ENCODE measurements around the gene ORAI3. TPM values are rescaled to one million over a fixed set of nuclear protein-coding genes. Genes with fewer than 3 reads are reported as not detected.

The ORAI3 gene
- total and polyA plus RNA-seq, 2 experiments from 2014 or later, result 31.6 to 36.1 TPM

GRCh38 chr16:30951193-30951592 is 2.3 kb downstream of the ORAI3 start:
- Histone ChIP-seq H3K27me3 (replicated peaks; ENCODE audit: insufficient read depth) (no peaks in the 10 kb centered on the region), H3K4me3 (no peak overlapping the region), H3K9me2 (ENCODE audit: insufficient read depth) (no peaks in the 10 kb centered on the region), H3K79me2 (ENCODE audit: insufficient read depth) (peaks cover 10% of the 10 kb centered on the region; the same call in 1 of the 2 replicates), H3K4me1 (ENCODE audit: insufficient read depth) (peaks cover 17% of the 10 kb centered on the region; the same call in 1 of the 2 replicates), H3K9me3 (ENCODE audit: low read depth) (no peaks in the 10 kb centered on the region), H3F3A (ENCODE audit: insufficient read depth) (peaks cover 27% of the 10 kb centered on the region), H3K36me3 (ENCODE audit: low read depth) (no peaks in the 10 kb centered on the region), H3K9ac (no peak overlapping the region), H2AFZ (no peak overlapping the region), H3K4me2 (ENCODE audit: unreplicated experiment) (no peak overlapping the region), H3K27ac (no peak overlapping the region), H4K20me1 (ENCODE audit: insufficient read depth) (no peaks in the 10 kb centered on the region)
- no peak for TF ChIP-seq EZH2 (IDR thresholded peaks at IDR 0.05; ENCODE audit: insufficient read depth, poor library complexity, severe bottlenecking)
- no peak for TF ChIP-seq EZH2phosphoT487 (IDR thresholded peaks at IDR 0.05; ENCODE audit: insufficient read depth, low read depth)
- WGBS, 2 experiments (ENCODE audit: low coverage in 1 of 2, low lambda C conversion rate in 2 of 2, missing lambda C conversion rate in 2 of 2), result 48 to 54% methylated on average over 1 of the region's 1 CpG
- DNase-seq, result no peak
- in situ Hi-C loops (cut with MboI), result loop anchor here (25.0 kb wide), 2 partner anchors 761 to 936 kb away; a partner anchor contains a TSS

GRCh38 chr16:30951750-30952149 is 2.9 kb downstream of the ORAI3 start:
- DNase-seq, result peak; percentile 56
- H3K79me2 ChIP-seq (ENCODE audit: insufficient read depth), result peaks cover 10% of the 10 kb centered on the region; the same call in 1 of the 2 replicates
- peaks cover 17% of the 10 kb centered on the region; the same call in 1 of the 2 replicates for H3K4me1 ChIP-seq (ENCODE audit: insufficient read depth)
- whole genome bisulfite sequencing, 2 experiments (ENCODE audit: low coverage in 1 of 2, low lambda C conversion rate in 2 of 2, missing lambda C conversion rate in 2 of 2), result 12 to 18% methylated on average over 3 of the region's 3 CpGs
- no peaks in the 10 kb centered on the region for H3K9me3 ChIP-seq (ENCODE audit: low read depth)
- no peaks in the 10 kb centered on the region for H4K20me1 ChIP-seq (ENCODE audit: insufficient read depth)
- H3K9me2 ChIP-seq (ENCODE audit: insufficient read depth), result no peaks in the 10 kb centered on the region
- no peaks in the 10 kb centered on the region for H3K36me3 ChIP-seq (ENCODE audit: low read depth)
- TF ChIP-seq EZH2 (IDR thresholded peaks at IDR 0.05; ENCODE audit: insufficient read depth, poor library complexity, severe bottlenecking) (no peak), EZH2phosphoT487 (IDR thresholded peaks at IDR 0.05; ENCODE audit: insufficient read depth, low read depth) (no peak)
- H3F3A ChIP-seq (ENCODE audit: insufficient read depth), result peaks cover 32% of the 10 kb centered on the region
- no peaks in the 10 kb centered on the region for H3K27me3 ChIP-seq (replicated peaks; ENCODE audit: insufficient read depth)
- in situ Hi-C loops (cut with MboI), result loop anchor here (25.0 kb wide), 2 partner anchors 761 to 936 kb away; a partner anchor contains a TSS
- no peak overlapping the region for H3K4me3 ChIP-seq
- no peak overlapping the region for H2AFZ ChIP-seq
- H3K27ac ChIP-seq, result peak overlapping the region; percentile 1; the same call in 1 of the 2 replicates
- no peak overlapping the region for H3K9ac ChIP-seq
- H3K4me2 ChIP-seq (ENCODE audit: unreplicated experiment), result no peak overlapping the region

- in situ Hi-C loops (cut with MboI), result loop anchor here (25.0 kb wide), 2 partner anchors 759 to 934 kb away; a partner anchor contains a TSS
- WGBS, 2 experiments (ENCODE audit: low coverage in 1 of 2, low lambda C conversion rate in 2 of 2, missing lambda C conversion rate in 2 of 2), result 76 to 77% methylated on average over 9 of the region's 9 CpGs
- H3K4me2 ChIP-seq (ENCODE audit: unreplicated experiment), result no peak overlapping the region
- no peak overlapping the region for H3K4me3 ChIP-seq
- H4K20me1 ChIP-seq (ENCODE audit: insufficient read depth), result no peaks in the 10 kb centered on the region
- H3K27me3 ChIP-seq (replicated peaks; ENCODE audit: insufficient read depth), result no peaks in the 10 kb centered on the region
- H3K4me1 ChIP-seq (ENCODE audit: insufficient read depth), result peaks cover 17% of the 10 kb centered on the region; the same call in 1 of the 2 replicates
- no peaks in the 10 kb centered on the region for H3K36me3 ChIP-seq (ENCODE audit: low read depth)
- H3F3A ChIP-seq (ENCODE audit: insufficient read depth), result peaks cover 33% of the 10 kb centered on the region
- H3K27ac ChIP-seq, result no peak overlapping the region
- DNase-seq, result no peak
- H3K9me2 ChIP-seq (ENCODE audit: insufficient read depth), result no peaks in the 10 kb centered on the region
- peaks cover 10% of the 10 kb centered on the region; the same call in 1 of the 2 replicates for H3K79me2 ChIP-seq (ENCODE audit: insufficient read depth)
- no peaks in the 10 kb centered on the region for H3K9me3 ChIP-seq (ENCODE audit: low read depth)
- TF ChIP-seq EZH2 (IDR thresholded peaks at IDR 0.05; ENCODE audit: insufficient read depth, poor library complexity, severe bottlenecking) (no peak), EZH2phosphoT487 (IDR thresholded peaks at IDR 0.05; ENCODE audit: insufficient read depth, low read depth) (no peak)
- no peak overlapping the region for H3K9ac ChIP-seq
- no peak overlapping the region for H2AFZ ChIP-seq
Observed at GRCh38 chr16:30953111-30953510, 4.2 kb downstream of the ORAI3 start.

- no peak overlapping the region for H2AFZ ChIP-seq
- in situ Hi-C loops (cut with MboI), result loop anchor here (25.0 kb wide), 2 partner anchors 759 to 934 kb away; a partner anchor contains a TSS
Observed at GRCh38 chr16:30953511-30954124, 4.8 kb downstream of the ORAI3 start.

More at GRCh38 chr16:30953511-30954124, 4.8 kb downstream of the ORAI3 start:
- peak; percentile 85 for DNase-seq
- no peaks in the 10 kb centered on the region for H3K36me3 ChIP-seq (ENCODE audit: low read depth)
- H3K4me3 ChIP-seq, result no peak overlapping the region
- H3K27me3 ChIP-seq (replicated peaks; ENCODE audit: insufficient read depth), result no peaks in the 10 kb centered on the region
- H3K9me3 ChIP-seq (ENCODE audit: low read depth), result no peaks in the 10 kb centered on the region
- H3K9ac ChIP-seq, result no peak overlapping the region
- TF ChIP-seq EZH2phosphoT487 (IDR thresholded peaks at IDR 0.05; ENCODE audit: insufficient read depth, low read depth), result no peak
- TF ChIP-seq EZH2 (IDR thresholded peaks at IDR 0.05; ENCODE audit: insufficient read depth, poor library complexity, severe bottlenecking), result no peak
- H4K20me1 ChIP-seq (ENCODE audit: insufficient read depth), result no peaks in the 10 kb centered on the region
- 28% methylated on average over 15 of the region's 15 CpGs for WGBS, 2 experiments (ENCODE audit: low coverage in 1 of 2, low lambda C conversion rate in 2 of 2, missing lambda C conversion rate in 2 of 2)
- peak overlapping the region; percentile 5; the same call in 1 of the 2 replicates for H3K27ac ChIP-seq
- peaks cover 17% of the 10 kb centered on the region for H3K4me1 ChIP-seq (ENCODE audit: insufficient read depth)
- no peak overlapping the region for H3K4me2 ChIP-seq (ENCODE audit: unreplicated experiment)
- H3F3A ChIP-seq (ENCODE audit: insufficient read depth), result peaks cover 33% of the 10 kb centered on the region
- no peaks in the 10 kb centered on the region for H3K9me2 ChIP-seq (ENCODE audit: insufficient read depth)
- peaks cover 14% of the 10 kb centered on the region for H3K79me2 ChIP-seq (ENCODE audit: insufficient read depth)

All from GM23248 (cell line).